ENCODE measurements around the gene HSPA12B.

HSPA12B gene

GRCh38 chr20:3749087-3749688, 16.7 kb downstream of the HSPA12B start:
- DNase-seq = no peak

GRCh38 chr20:3749689-3750531, 17.4 kb downstream of the HSPA12B start:
- DNase-seq = peak; percentile 37

DNA sequence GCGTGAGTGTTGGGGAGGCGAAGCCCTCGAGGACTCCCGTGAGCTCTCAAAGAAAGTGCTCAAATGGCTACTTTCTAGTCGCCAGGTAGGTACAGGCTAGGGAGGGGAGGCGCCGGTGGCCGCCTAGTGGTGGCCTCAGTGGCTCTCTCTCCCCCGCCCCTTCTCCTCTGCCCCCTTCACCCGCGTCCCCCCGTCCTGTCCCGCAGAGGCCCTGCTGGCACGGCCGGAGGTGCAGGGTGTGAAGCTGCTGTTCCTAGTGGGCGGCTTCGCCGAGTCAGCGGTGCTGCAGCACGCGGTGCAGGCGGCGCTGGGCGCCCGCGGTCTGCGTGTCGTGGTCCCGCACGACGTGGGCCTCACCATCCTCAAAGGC, 18.8 kb downstream of the HSPA12B start:
- no peak for DNase-seq

DNA sequence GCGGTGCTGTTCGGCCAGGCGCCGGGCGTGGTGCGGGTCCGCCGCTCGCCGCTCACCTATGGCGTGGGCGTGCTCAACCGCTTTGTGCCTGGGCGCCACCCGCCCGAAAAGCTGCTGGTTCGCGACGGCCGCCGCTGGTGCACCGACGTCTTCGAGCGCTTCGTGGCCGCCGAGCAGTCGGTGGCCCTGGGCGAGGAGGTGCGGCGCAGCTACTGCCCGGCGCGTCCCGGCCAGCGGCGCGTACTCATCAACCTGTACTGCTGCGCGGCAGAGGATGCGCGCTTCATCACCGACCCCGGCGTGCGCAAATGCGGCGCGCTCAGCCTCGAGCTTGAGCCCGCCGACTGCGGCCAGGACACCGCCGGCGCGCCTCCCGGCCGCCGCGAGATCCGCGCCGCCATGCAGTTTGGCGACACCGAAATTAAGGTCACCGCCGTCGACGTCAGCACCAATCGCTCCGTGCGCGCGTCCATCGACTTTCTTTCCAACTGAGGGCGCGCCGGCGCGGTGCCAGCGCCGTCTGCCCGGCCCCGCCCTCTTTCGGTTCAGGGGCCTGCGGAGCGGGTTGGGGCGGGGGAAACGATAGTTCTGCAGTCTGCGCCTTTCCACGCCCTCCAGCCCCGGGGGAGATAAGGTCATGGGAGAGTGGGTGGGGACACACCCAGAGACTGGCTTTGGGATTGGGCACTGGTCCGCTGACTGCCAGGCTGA, 19.3 kb downstream of the HSPA12B start:
- DNase-seq = peak; percentile 63

GRCh38 chr20:3752386-3752759, 19.9 kb downstream of the HSPA12B start:
- no peak for DNase-seq

GRCh38 chr20:3753098-3753497, 20.6 kb downstream of the HSPA12B start:
- DNase-seq = peak; percentile 78

DNA sequence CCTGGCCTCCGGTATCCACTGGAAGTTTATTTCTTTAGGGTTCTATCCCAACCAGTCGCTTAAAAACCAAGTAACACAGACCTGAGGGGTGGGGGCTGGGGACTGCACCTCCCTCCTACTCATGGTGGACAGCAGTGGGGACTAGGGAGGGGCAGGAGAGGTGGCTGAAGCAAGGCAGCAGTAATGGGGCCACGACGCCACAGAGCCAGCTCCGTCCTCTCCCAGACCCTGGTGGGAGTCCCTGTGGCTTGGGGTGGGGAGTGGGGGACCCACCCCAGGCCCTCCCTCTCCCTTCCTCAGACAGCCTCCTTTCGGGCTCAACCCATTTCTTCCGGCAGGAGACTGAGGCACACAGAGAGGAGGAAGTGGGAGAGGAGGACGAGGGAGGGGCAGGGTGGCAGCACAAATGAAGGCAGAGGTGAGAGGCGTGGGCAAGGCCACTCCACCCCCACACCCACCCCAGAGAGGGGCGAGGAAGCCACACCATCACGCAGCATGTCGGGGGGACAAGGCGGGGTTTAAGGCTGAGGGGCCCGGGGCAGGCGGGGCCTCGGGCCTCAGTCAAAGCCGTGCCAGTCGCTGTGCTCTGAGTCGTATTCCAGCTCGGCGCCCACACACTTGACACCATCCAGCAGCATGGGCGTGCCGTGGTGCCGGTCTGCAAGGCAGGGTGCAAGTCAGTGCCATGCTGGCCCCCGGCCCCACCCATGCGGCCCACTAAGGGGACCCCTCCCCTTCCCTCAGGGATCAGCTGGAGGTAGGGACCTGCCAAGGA, 21.2 kb downstream of the HSPA12B start:
- no peak for DNase-seq

- DNase-seq = no peak
These were observed 21.8 kb downstream of the HSPA12B start for GRCh38 chr20:3754276-3754630.

- no peak for DNase-seq
These were observed 22.8 kb downstream of the HSPA12B start for GRCh38 chr20:3755269-3755668.

- DNase-seq = no peak
These were observed 23.5 kb downstream of the HSPA12B start for GRCh38 chr20:3755814-3756480.

DNA sequence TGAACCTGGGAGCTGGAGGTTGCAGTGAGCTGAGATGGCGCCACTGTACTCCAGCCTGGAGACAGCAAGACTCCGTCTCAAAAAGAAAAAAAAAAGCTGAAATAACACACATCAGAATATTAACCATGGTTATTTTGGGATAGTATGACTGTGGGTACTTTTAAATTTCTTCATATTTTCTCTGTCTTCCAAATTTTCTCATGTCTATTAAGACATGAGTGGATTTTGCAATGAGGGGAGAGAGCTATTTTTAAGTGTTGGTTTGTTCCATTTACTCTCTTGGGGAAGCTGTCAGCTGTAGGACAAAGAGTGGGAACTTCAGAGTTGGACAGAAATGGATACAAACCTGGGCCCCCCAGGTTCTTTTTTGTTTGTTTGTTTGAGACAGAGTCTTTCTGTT, 24.8 kb downstream of the HSPA12B start:
- DNase-seq = no peak

DNA sequence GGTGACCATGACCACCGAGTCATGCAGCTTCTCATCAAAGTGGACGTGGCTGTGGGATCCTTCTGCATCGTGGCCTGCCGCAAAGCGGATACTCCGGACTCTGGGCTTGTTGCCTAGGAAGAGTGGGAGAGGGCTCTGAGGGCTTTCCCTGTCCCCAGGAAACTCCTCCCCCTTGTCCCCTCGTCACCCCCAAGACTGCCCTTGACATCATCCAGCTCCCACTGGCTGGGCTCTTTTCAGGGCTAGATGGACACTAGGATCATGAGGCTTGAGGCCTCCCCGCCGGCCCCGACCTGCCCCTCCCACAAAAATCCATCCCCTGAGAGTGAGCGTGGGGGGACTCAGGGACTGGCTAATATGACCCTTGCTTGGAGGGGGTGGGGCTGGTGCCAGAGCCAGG, 26.1 kb downstream of the HSPA12B start:
- DNase-seq = no peak

GRCh38 chr20:3759316-3759823, 26.9 kb downstream of the HSPA12B start:
- no peak for DNase-seq

DNA sequence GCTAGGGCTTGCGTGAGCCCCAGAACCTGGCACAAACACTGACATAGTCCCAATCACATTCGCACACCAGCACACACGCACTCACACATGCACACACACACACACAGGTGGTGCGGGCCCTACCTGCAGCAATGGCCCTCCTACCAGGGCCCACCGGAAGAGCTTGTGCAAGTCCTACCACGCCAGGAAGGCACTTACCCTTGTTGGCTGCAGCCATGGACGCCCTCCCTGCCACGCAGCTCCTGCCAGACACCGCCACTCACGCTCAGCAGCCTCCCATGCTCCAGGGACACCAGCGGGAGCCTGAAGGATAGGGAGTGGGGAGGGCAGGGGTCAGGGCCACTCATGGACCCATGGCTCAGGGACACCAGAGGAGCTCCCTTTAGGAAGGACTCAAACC, 27.4 kb downstream of the HSPA12B start:
- DNase-seq = no peak

- DNase-seq = no peak
These were observed 28.3 kb downstream of the HSPA12B start for GRCh38 chr20:3760655-3761348.

DNA sequence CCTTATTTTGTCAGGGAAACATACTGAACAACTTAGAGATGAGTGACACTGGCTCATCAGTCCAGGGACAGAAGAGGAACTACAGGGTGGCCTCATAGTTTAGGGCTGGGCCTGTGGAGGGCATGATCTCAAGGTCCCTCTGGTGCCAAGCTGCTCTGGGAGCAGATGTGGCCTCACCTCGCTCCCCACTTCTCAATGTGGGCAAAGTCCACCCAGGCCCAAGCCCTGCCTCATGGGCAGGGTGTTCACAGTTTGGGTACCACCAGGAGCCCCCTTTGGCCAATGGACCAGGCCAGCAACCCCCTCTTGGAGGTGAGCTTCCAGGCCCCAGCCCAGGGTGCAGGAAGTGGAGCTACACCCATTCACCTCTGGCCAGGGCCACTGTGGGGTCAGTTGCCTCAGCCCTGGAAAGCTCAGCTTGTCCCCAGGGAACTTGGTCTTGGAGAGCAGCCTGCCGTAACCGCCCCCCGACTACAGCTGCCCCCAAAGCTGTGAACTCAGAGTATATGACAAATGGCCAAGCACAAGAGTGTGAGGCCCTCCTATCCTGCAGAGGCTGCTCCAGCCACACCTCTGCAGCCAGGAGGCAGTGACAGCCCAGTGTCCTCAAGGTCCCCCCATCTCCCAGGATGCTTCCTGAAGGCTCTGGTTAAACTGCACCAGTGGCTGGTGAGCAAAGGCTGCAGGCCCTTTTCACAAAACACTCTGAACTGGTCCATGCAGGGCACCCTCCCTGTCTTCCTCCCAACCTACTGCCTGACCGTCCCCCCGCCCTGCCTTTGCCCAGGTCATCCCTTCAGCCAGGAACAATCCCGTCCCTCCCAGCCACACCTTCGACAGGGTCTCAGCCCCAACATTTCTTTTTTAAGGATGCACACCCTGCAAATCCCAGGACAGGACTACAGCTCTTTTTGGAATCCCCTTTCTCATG, 31.5 kb downstream of the HSPA12B start:
- DNase-seq = no peak

- no peak for DNase-seq
These were observed 32.2 kb downstream of the HSPA12B start for GRCh38 chr20:3764659-3765058.

DNA sequence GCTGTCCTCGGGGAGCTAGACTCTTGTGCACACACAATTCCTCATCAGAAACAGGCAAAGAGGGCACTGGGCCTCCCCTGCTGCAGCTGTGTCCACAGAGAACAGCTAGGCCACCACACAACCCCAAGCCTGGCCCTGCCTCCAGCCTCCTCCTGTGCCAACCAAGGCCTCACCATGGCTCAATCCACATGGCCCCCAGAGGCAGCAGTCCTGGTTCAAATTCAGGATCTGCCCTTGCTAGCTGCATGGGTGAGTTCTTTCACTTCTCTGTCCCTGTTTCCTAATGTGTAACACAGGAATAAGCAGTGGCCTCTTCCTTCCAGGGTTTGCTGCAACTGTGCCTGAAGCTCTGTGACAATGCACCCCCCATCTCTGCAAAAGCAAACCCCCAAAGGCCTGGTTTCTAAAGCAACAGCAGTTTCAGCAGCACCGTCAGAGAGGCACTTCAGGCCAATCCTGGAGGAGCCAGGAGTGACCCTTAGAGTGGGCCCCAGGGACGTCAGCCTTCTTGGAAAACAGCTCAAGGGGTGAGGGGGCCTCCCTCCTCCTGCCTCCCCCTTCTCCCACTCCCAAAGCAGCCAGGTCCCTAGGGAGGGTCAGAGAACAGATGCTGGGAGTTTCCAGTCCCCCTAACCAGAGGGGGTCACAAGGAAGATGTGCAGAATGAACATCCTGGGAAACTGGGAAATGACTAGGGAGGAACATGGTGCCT, 32.8 kb downstream of the HSPA12B start:
- DNase-seq = no peak

GRCh38 chr20:3766422-3767109, 34.1 kb downstream of the HSPA12B start:
- DNase-seq = no peak

DNA sequence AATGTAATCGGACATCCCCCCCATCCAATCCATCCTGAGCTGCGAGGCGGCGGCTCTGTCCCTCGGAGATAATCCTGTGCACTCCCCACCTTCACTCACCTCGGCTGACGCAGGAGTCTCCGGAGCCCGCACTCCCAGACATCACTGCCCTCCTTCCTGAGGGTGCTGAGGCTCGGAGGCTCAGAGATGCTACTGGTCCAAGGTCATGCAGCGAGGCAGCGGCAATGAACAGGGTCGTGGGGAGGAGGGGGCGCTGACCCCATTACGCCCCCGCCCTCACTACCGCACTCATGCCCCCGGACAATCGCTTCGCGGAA, 34.6 kb downstream of the HSPA12B start:
- DNase-seq = peak; percentile 43

Measured in CD4-positive, alpha-beta T cell treated with Interleukin-17A for 4 hours (primary cell).